ENCODE results near the gene SIK1. TPM values are rescaled to one million over a fixed set of nuclear protein-coding genes. Genes with fewer than 3 reads are reported as not detected.

The SIK1 gene
- total RNA-seq, 3 donors from 2014 or later (not counting 1 experiment from before 2014, with no cell fraction given): 201 to 382 (median 203) TPM

DNA sequence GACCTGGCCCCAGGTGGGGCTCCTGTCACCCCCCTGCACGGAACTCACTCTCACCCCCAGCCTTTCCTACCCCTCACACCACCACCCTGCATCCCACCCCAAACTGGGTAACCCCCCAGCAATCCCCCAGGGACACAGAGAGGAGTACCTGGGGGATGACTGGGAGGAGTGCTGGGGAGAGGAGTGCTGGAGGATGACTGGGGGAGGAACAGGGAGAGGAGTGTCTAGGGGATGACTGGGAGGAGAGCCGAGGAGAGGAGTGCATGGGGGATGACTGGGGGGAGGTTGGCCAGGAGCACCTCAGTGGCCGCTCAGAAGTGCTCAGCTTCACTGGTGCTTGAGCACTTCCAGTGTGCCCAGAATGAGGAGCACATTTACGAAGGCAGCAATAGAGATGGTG lies 59.1 kb downstream of the SIK1 start:
- WGBS (ENCODE audit: insufficient coverage): 95% methylated on average over 3 of the region's 4 CpGs
- peaks cover 5 to 6% of the 10 kb centered on the region in 2 donors for H3K4me1 Mint-ChIP-seq
- Histone ChIP-seq H3K9me3 (ENCODE audit: control insufficient read depth, insufficient read depth, low read length) (no peaks in the 10 kb centered on the region), H3K36me3 (ENCODE audit: control insufficient read depth, insufficient read depth, low read length) (no peaks in the 10 kb centered on the region), H3K27ac (ENCODE audit: low read length) (no peak overlapping the region), H3K4me1 (ENCODE audit: control insufficient read depth, insufficient read depth, low read length) (peaks cover 17% of the 10 kb centered on the region), H3K27me3 (ENCODE audit: control insufficient read depth, insufficient read depth, low read length) (no peaks in the 10 kb centered on the region), H3K4me3 (ENCODE audit: low read length) (no peak overlapping the region)
- H3K27ac Mint-ChIP-seq: no peak overlapping the region
- DNase-seq: no peak
- H3K4me3 Mint-ChIP-seq: no peak overlapping the region
- H3K36me3 Mint-ChIP-seq: no peaks in the 10 kb centered on the region
- no peak for ATAC-seq
- intact Hi-C loops (cut with micrococcal nuclease): no loop called here
- no peaks in the 10 kb centered on the region for H3K9me3 Mint-ChIP-seq
- TF ChIP-seq, protein P1, sequence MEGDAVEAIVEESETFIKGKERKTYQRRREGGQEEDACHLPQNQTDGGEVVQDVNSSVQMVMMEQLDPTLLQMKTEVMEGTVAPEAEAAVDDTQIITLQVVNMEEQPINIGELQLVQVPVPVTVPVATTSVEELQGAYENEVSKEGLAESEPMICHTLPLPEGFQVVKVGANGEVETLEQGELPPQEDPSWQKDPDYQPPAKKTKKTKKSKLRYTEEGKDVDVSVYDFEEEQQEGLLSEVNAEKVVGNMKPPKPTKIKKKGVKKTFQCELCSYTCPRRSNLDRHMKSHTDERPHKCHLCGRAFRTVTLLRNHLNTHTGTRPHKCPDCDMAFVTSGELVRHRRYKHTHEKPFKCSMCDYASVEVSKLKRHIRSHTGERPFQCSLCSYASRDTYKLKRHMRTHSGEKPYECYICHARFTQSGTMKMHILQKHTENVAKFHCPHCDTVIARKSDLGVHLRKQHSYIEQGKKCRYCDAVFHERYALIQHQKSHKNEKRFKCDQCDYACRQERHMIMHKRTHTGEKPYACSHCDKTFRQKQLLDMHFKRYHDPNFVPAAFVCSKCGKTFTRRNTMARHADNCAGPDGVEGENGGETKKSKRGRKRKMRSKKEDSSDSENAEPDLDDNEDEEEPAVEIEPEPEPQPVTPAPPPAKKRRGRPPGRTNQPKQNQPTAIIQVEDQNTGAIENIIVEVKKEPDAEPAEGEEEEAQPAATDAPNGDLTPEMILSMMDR (IDR thresholded peaks at IDR 0.05): no peak
- H3K27me3 Mint-ChIP-seq (ENCODE audit: low read depth in 2 of 2): peaks cover 0 to 2% of the 10 kb centered on the region in 2 donors

- H3K36me3 ChIP-seq (ENCODE audit: control insufficient read depth, insufficient read depth, low read length): no peaks in the 10 kb centered on the region
- H3K4me3 Mint-ChIP-seq: no peak overlapping the region
Observed at GRCh38 chr21:43367296-43367695, 59.6 kb downstream of the SIK1 start.

DNA sequence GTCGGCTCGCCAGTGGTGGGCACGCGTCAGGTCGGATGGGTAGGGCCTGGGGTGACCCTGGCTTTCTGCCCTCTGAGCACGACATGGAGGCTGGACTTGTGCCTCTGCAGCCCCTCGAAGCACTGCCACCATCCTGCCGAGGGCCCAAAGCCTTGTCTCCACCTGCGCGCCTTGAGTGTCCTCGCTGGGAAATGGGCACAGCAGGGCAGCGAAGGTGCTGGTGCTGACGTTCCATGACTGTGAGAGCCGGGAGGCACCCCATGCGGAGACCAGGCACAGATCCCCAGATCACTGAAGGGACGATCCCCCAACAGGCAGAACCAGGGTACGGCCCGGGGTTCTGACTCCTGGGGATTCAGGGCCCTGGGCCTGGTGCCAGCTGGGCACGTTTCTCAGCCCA lies 60.3 kb downstream of the SIK1 start:
- Mint-ChIP-seq H3K27ac (no peak overlapping the region), H3K4me3 (no peak overlapping the region), H3K27me3 (ENCODE audit: low read depth in 2 of 2) (peaks cover 0 to 2% of the 10 kb centered on the region in 2 donors), H3K4me1 (peaks cover 17 to 18% of the 10 kb centered on the region in 2 donors), H3K9me3 (no peaks in the 10 kb centered on the region), H3K36me3 (no peaks in the 10 kb centered on the region)
- ATAC-seq: no peak
- Histone ChIP-seq H3K4me3 (ENCODE audit: low read length) (no peak overlapping the region), H3K36me3 (ENCODE audit: control insufficient read depth, insufficient read depth, low read length) (no peaks in the 10 kb centered on the region), H3K27me3 (ENCODE audit: control insufficient read depth, insufficient read depth, low read length) (no peaks in the 10 kb centered on the region), H3K27ac (ENCODE audit: low read length) (no peak overlapping the region), H3K9me3 (ENCODE audit: control insufficient read depth, insufficient read depth, low read length) (no peaks in the 10 kb centered on the region), H3K4me1 (ENCODE audit: control insufficient read depth, insufficient read depth, low read length) (peaks cover 24% of the 10 kb centered on the region)
- TF ChIP-seq, protein P1 (IDR thresholded peaks at IDR 0.05): no peak
- intact Hi-C loops (cut with micrococcal nuclease): no loop called here
- WGBS (ENCODE audit: insufficient coverage): 88% methylated on average over 19 of the region's 19 CpGs
- no peak for DNase-seq

More at GRCh38 chr21:43367296-43367695, 59.6 kb downstream of the SIK1 start:
- no peak for ATAC-seq
- H3K4me1 Mint-ChIP-seq: peaks cover 11 to 12% of the 10 kb centered on the region in 2 donors
- H3K9me3 Mint-ChIP-seq: no peaks in the 10 kb centered on the region
- 93% methylated on average over 16 of the region's 16 CpGs for WGBS (ENCODE audit: insufficient coverage)
- no peak for DNase-seq
- Histone ChIP-seq H3K4me1 (ENCODE audit: control insufficient read depth, insufficient read depth, low read length) (peaks cover 17% of the 10 kb centered on the region), H3K27ac (ENCODE audit: low read length) (no peak overlapping the region), H3K27me3 (ENCODE audit: control insufficient read depth, insufficient read depth, low read length) (no peaks in the 10 kb centered on the region), H3K9me3 (ENCODE audit: control insufficient read depth, insufficient read depth, low read length) (no peaks in the 10 kb centered on the region), H3K4me3 (ENCODE audit: low read length) (no peak overlapping the region)
- no peaks in the 10 kb centered on the region for H3K36me3 Mint-ChIP-seq
- no peak overlapping the region for H3K27ac Mint-ChIP-seq
- intact Hi-C loops (cut with micrococcal nuclease): no loop called here
- H3K27me3 Mint-ChIP-seq (ENCODE audit: low read depth in 2 of 2): peaks cover 0 to 2% of the 10 kb centered on the region in 2 donors
- TF ChIP-seq, protein P1 (IDR thresholded peaks at IDR 0.05): no peak
